ENCODE results near the gene CLEC18A. TPM values are rescaled to one million over a fixed set of nuclear protein-coding genes. Genes with fewer than 3 reads are reported as not detected.
A peak's percentile ranks its signal among the peaks of the same experiment; 100 is the strongest.
"Not testable (repeated sequence)": the region's sequence is repeated elsewhere in the genome, so short reads cannot be mapped to it uniquely, and the experiment has no call there.

The CLEC18A gene
- total RNA-seq, 1 experiment from 2014 or later = under 0.01 TPM

DNA sequence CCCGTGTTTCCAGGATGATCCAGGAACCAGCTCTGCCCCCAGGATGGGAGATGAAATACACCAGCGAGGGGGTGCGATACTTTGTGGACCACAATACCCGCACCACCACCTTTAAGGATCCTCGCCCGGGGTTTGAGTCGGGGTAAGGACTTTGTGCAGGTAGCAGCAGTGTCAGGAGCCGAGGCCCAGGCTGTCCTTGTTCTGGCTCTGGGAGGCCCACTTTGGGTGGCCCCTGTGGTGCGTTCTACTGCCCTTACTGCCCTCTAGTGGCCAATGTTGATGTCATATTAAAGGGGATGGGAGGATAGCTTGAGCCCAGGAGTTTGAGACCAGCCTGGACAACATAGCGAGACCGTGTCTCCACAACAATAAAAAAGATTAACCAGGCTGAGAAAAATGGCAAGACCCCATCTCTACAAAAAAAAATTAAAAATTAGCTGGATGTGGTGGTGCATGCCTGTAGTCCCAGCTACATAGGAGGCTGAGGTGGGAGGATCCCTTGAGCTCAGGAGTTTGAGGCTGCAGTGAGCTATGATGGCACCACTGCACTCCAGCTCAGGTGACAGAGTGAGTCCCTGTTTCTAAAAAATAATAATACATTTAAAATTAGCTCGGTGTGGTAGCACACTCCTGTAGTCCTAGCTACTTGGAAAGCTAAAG is 20.9 kb upstream of the CLEC18A start:
- peak; percentile 55 for DNase-seq (ENCODE audit: low read depth)

DNA sequence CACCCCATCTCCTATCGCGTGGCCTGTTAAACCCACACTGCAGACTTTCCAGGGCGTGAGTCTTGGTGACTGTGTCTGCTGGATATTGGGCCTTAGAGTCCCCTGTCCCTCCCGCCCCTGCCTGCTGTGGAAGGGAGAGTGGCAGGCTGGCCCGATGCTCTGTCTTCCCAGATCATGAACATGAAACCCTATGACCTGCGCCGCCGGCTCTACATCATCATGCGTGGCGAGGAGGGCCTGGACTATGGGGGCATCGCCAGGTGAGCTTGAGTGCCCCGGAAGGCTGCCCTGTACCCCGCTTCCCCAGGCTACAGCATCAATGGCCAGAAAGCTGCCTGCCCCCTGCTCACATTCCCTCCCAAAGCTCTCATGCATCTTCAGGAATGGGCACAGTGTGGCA is 19.5 kb upstream of the CLEC18A start:
- DNase-seq (ENCODE audit: low read depth) = no peak

DNA sequence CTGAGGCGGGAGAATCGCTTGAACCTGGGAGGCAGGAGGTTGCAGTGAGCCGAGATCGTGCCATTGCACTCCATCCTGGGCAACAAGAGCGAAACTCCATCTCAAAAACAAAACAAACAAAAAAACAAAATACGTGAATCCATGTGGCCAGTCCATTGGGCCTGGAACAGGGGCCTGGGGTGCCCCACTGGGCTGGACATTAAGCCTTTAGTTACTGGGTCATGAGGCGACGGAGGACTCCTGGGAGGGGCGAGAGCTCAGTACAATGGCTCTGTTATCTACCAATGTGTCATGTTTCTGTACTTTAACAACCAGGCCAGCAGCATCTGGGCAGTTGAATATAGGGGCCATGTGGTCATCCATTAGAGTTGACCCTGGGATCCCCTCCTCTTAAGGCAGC is 18.9 kb upstream of the CLEC18A start:
- no peak for DNase-seq (ENCODE audit: low read depth)

GRCh38 chr16:69932691-69933392 is 18.3 kb upstream of the CLEC18A start:
- DNase-seq (ENCODE audit: low read depth) = no peak

DNA sequence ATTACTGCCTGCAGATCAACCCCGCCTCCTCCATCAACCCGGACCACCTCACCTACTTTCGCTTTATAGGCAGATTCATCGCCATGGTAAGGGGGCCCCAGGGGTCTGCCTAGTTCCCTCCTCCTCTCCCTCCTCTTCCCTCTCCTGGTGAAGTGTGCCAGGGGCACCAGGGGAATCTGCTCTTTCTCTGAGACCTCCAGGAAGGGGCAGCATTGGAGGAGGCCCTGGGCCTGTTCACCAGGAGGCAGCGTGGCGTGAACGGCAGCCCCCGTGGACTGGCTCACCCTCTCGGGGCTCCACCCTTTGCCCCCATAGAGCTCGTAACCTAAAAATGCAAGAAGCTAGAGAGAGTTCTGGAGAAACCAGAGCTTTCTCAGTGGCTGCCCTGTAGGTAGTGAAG is 17.1 kb upstream of the CLEC18A start:
- no peak for DNase-seq (ENCODE audit: low read depth)

DNA sequence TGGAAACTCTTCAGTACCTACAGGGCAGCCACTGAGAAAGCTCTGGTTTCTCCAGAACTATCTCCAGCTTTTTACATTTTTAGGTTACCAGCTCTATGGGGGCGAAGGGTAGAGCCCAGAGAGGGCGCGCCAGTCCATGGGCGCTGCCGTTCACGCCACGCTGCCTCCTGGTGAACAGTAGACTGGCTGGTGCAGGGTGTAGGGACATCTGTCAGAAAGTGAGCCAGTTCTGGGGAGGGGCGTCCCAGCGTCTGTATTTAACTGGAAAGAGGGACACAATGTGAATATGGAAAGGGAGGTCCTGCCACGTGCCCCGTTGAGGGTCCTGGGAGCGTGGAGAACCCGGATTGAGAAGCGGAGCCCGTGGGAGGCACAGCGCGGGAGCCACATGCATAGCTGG is 16.4 kb upstream of the CLEC18A start:
- DNase-seq (ENCODE audit: low read depth) = no peak

DNA sequence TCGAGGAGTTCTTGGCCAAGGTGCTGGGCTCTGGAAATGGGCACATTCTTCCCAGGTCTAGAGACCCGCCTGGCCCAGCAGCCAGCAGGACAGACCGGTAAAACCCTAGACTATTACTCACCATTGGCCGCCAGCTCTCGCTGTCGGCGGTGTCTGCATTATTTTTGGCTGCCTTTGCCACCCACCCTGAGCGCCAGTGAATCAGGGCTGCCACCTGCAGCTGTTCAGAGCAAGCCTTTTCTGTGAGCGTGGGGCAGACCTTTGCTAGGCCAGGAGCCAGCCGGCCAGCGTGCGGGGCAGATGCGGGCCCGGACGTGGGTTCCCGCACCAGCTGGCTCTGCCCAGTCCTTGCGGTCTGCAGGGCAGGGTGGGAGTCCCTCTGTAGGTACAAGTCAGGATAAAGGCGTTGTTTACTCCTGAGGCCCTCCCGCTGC is 15.8 kb upstream of the CLEC18A start:
- no peak for DNase-seq (ENCODE audit: low read depth)

- no peak for DNase-seq (ENCODE audit: low read depth)
Measured at GRCh38 chr16:69935740-69936139, 15.4 kb upstream of the CLEC18A start.

GRCh38 chr16:69936252-69936651 is 14.9 kb upstream of the CLEC18A start:
- DNase-seq (ENCODE audit: low read depth) = no peak

DNA sequence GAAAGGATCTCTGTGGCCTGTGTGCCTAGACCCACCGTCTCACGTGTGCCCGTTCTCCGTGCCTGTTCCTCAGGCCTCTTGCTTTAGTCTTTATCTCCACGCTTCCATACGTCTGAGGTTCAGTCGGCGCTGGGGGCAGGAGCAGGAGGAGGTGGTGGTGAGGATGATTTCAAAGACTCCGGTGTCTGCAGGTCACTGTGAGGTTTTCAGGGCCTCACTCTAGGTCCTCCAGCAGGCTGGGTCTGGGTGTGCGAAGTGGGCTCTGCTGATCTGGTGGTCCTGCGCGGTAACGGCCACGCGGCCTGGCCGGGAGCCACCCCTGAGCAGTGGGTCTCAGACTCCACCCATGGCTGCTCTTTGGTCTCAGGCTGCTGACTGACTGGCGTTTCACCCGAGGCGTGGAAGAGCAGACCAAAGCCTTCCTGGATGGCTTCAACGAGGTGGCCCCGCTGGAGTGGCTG is 14.4 kb upstream of the CLEC18A start:
- DNase-seq (ENCODE audit: low read depth) = no peak

DNA sequence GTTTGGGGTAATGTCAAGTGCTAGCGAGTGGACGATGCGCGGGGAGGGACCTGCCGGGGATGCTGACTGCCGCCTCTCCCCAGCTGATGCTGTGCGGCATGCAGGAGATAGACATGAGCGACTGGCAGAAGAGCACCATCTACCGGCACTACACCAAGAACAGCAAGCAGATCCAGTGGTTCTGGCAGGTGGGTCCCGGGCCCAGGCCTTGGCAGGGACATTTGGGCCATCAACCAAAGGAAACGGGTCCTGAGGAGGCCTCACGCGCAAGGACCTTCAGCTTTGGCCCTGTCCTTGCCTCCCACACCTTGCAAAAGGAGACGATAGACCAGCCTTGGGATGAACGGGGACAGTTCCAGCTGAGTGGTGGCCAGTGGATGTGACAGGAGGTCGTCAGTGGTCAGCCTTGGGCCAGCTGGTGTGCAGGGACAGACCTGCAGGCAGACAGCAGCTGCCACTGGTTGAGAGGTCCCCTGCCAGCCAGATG is 13.6 kb upstream of the CLEC18A start:
- DNase-seq (ENCODE audit: low read depth) = peak; percentile 32

DNA sequence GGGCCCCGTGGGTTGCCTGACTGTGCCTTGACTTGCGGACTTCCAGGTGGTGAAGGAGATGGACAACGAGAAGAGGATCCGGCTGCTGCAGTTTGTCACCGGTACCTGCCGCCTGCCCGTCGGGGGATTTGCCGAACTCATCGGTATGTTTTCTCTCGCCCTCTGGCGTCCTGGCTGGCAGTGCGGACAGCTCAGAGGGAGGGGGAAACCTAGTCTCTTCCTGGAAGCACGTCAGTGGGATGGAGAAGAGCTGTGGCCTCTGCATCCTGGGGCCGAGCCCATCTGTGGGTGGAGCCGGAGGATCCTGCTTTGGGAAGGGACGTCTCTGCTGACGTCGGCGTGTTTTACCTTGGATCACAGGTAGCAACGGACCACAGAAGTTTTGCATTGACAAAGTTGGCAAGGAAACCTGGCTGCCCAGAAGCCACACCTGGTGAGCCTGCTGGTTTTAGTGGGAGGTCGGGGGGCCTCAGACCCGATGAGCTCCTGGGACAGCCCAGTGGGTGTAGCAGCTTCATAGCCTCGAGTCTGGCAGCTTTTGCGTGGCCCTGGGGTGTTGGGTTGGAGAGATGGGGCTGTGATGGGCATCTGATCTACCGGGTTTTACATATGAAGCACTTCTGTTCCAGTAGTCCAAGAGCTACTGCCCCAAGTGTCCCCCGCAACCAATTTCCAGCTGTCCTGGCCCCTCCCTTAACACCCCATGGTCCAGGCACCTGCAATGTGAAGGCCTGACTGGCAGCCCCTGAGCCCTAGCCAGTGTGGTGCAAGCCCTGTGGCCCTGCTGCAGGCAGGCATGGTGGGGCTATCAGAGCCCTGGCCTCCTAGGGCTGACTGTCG is 11.9 kb upstream of the CLEC18A start:
- no peak for DNase-seq (ENCODE audit: low read depth)

DNA sequence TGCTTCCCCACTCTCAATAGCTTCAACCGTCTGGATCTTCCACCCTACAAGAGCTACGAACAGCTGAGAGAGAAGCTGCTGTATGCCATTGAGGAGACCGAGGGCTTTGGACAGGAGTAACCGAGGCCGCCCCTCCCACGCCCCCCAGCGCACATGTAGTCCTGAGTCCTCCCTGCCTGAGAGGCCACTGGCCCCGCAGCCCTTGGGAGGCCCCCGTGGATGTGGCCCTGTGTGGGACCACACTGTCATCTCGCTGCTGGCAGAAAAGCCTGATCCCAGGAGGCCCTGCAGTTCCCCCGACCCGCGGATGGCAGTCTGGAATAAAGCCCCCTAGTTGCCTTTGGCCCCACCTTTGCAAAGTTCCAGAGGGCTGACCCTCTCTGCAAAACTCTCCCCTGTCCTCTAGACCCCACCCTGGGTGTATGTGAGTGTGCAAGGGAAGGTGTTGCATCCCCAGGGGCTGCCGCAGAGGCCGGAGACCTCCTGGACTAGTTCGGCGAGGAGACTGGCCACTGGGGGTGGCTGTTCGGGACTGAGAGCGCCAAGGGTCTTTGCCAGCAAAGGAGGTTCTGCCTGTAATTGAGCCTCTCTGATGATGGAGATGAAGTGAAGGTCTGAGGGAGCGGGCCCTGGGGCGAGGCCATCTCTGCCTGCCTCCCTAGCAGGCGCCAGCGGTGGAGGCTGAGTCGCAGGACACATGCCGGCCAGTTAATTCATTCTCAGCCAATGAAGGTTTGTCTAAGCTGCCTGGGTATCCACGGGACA is 11.1 kb upstream of the CLEC18A start:
- DNase-seq (ENCODE audit: low read depth) = no peak

GRCh38 chr16:69940676-69941075 is 10.5 kb upstream of the CLEC18A start:
- DNase-seq (ENCODE audit: low read depth) = no peak

DNA sequence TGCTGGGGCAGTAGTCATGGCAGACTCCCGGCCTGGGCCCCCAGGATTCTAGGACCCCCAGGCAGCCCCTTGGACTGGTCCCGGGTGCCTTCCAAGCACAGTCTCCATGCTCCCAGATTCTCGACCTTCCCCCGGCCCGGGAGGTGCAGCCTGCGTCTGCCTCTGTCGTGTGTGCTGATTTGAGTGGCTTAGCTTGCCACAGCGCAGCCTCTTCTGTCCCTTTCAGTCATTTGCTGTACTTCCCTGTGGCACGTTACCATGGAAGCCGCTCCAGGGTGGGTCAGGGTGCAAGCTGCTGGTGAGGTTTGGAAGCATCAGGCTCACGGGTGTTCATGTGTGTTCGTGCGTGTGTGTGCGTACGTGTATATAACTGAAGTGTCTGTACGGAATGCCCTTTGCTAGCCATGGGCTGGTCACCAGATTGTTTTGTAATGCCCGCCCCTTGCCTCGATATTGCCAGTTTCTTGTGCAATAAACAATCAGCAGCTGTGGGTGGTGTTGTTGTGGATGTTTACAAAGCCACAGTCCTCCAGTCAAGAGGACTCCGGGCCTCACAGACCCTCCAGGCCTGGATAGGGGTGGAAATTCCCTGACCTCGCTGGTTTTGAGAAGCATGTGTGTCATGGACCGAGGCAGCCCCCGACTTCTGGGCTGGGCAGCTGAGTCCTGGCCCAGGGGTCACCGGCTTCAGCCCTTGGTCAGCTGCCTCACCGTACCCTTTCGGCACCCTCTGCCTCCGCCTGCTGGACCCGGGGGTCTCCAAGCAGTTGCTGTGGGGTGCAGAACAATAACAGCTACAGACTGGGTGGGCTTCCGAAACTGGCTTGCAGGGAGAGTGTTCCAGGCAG is 9.7 kb upstream of the CLEC18A start:
- DNase-seq (ENCODE audit: low read depth) = no peak

DNA sequence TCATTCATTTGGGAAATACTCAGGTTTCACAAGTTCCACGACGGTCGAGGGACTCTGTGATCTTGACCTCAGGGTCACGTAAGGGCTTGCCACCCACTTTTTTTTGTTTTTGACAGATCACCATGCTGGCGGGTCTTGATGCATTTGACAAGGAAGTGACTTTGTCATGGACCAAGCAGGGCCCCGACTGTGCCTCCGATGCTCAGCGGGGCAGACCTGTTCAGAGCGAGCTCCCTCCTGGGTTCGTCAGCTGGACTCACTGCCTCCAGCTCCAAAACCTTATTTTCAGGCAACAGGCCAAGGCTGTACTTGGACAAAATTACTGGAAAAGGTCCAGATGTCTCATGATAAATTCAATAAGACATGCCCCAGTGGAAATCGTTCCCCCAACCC is 9.0 kb upstream of the CLEC18A start:
- no peak for DNase-seq (ENCODE audit: low read depth)

DNA sequence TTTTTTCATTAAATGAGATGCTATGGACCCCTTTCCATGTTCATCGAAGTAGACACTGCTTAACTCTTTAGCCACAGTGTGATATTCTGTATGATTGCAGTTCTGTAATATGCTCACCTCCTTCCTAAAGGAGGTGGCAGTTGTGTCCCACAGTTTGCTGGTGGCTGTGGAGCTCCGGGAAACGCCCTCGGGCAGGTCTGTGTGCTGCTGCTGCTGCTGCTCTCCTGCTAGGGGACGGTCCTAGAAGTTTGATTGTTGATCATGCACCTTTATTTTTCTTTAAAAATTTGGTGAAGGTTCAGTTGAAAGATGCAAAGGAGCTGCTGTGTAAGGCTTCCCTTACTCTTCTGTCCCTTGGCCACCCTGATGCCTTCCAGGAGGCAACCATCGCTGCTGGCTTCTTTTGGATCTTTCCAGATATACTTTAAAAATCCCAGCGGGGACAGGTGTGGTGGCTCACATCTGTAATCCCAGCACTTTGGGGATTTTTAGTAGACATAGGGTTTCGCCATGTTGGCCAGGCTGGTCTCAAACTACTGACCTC is 8.4 kb upstream of the CLEC18A start:
- no peak for DNase-seq (ENCODE audit: low read depth)

DNA sequence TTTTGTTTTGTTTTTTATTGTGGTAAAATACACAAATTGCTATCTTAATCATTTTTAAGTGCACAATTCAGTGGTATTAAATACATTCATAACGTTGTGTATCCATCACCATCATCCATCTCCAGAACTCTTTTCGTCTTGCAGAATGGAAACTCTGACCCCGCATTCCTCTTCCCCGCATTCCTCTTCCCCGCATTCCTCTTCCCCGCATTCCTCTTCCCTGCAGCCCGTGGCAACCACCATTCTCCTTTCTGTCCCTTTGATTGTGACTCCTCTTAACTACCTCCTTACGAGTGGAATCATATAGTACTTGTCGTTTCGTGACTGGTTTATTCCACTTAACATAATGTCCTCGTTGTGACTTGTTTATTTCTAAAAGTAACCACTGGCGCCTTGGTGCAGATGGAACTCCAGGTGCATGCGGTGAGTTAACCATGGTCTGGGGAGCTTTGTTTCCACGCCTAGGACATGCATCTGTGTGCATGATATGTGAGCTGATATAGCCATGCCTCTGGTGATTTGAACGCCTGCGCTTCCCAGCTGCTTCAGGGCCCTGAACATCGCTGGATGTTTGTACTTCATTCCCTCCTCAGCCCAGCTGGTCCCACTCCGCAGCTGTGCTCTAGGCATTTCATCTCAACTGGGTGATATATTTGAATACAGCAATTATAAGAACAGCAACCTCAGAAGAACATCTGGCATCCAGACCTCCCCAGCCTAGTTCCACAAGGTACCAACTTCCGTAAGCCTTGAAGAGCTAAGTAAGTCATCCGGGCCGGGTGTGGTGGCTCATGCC is 7.7 kb upstream of the CLEC18A start:
- DNase-seq (ENCODE audit: low read depth) = not testable (repeated sequence)

DNA sequence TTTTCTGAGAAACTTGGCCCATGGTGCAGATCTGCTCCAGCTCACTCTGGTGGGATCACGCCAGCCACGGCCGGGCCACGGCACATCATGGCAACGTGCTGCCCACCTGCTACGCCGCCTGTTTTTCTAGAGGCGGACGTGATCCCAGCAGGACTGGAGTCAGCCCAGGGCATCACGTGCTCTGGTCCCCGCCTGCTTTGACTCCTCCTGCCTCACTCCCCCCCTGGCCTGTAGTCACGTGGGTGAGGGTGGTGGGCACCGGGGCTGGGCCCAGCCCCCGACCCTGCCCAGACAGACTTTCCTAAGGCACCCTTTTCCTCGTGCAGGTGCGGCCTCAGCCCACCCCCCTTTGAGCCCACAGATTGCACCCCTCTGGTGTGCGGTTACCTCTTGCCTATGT is 723 bp upstream of the CLEC18A start:
- not testable (repeated sequence) for DNase-seq (ENCODE audit: low read depth)

- not testable (repeated sequence) for DNase-seq (ENCODE audit: low read depth)
Measured at GRCh38 chr16:69951672-69952031, 518 bp downstream of the CLEC18A start.
